K562 (cell line): ENCODE data around the gene OXNAD1. TPM values are rescaled to one million over a fixed set of nuclear protein-coding genes. Genes with fewer than 3 reads are reported as not detected.

ENCODE experiments used
- ATF7 ChIP-seq: fragments of 450-650 bp; IDR thresholded peaks from 2 replicates; pipeline ENCODE4 v1.7.1; 2014; ENCODE audit warnings: mild to moderate bottlenecking, moderate library complexity
- BCOR ChIP-seq: fragments of 450-650 bp; IDR thresholded peaks from 2 replicates; pipeline ENCODE4 v1.6.1; 2016
- CAMTA2 ChIP-seq: fragments of 250-450 bp; sonication (Bioruptor Pico); conservative IDR thresholded peaks from 2 replicates; pipeline ENCODE4 v1.5.1; 2022
- CTBP1 ChIP-seq: fragments of 450-650 bp; IDR thresholded peaks from 2 replicates; pipeline ENCODE4 v1.6.1; 2016; ENCODE audit warnings: borderline replicate concordance
- ETV1 ChIP-seq: fragments of 450-650 bp; conservative IDR thresholded peaks from 2 replicates; pipeline ENCODE4 v1.6.1; 2016; ENCODE audit warnings: missing genetic modification characterization, control low read depth, low read depth, missing compliant biosample characterization
- KAT2B ChIP-seq: IDR thresholded peaks from one replicate; pipeline ENCODE4 v1.6.1; 2012; ENCODE audit warnings: low read depth, mild to moderate bottlenecking, control low read depth, inconsistent platforms, low read length, moderate library complexity
- MTF1 ChIP-seq: fragments of 250-450 bp; sonication (Bioruptor Pico); IDR thresholded peaks from 2 replicates; pipeline ENCODE4 v1.9.0; 2021; ENCODE audit warnings: moderate library complexity, mild to moderate bottlenecking, inconsistent platforms, borderline replicate concordance
- POLR2G ChIP-seq: fragments of 200-400 bp; formaldehyde crosslinking; IDR thresholded peaks from 2 replicates; pipeline ENCODE4 v1.6.1; 2017; ENCODE audit warnings: low read depth, mild to moderate bottlenecking, antibody characterized with exemption, low read length, moderate library complexity
- SMARCA4 ChIP-seq: fragments of 450-650 bp; IDR thresholded peaks from 2 replicates; pipeline ENCODE4 v1.6.1; 2016
- SMC3 ChIP-seq: conservative IDR thresholded peaks from 2 replicates; pipeline ENCODE4 v1.6.1; 2011; ENCODE audit warnings: low read depth, low read length, improper control_type of control experiment; ENCODE audit not compliant: insufficient read depth
- SPI1 ChIP-seq: IDR thresholded peaks from 2 replicates; pipeline ENCODE4 v1.6.1; 2011; ENCODE audit warnings: low read depth, low read length, control low read depth, borderline replicate concordance
- TBL1XR1 ChIP-seq, 2 experiments: IDR thresholded peaks; 2 replicates each; pipeline ENCODE4 v1.6.1; 2012; ENCODE audit warnings: improper control_type of control experiment in 2 of 2, low read length in 2 of 2, mild to moderate bottlenecking in 1 of 2
- ZNF12 ChIP-seq: sonication (generic); formaldehyde crosslinking; IDR thresholded peaks from 2 replicates; pipeline ENCODE4 v1.4.0; 2020; ENCODE audit warnings: mild to moderate bottlenecking, missing genetic modification reagents
- polyA plus RNA-seq, 8 experiments: library from polyadenylated mRNA; depleted of rRNA in 4 of 8; stranded (reverse) in 5 of 8; unstranded in 3 of 8; fragments of >200 nt; fragmentation: Nextera tagmentation in 2 of 8; fragmentation: Illumina TruSeq in 1 of 8; extraction: Ambion mirVana in 2 of 8; extraction: Trizol in 1 of 8; gene quantifications; 2 replicates each; pipeline versions ENCODE4 v1.2.1 to v1.2.3, GENCODE V29; 2011 to 2014; ENCODE audit warnings: inconsistent platforms in 1 of 8, missing spikeins in 1 of 8
- total RNA-seq, 7 experiments: library from RNA; depleted of rRNA in 6 of 7; stranded (reverse); fragments of >200 nt in 6 of 7; fragmentation: Illumina TruSeq in 2 of 7; extraction: Trizol in 2 of 7; gene quantifications; 2 replicates each; pipeline versions ENCODE4 v1.2.1 to v1.2.3, GENCODE V29; 2011 to 2021; ENCODE audit warnings: low replicate concordance in 1 of 7
- TF ChIP-seq, protein P1 (sequence below): fragments of 150-350 bp; IDR thresholded peaks from 2 replicates; pipeline ENCODE4 v1.6.1; 2014; ENCODE audit warnings: low read depth, mild to moderate bottlenecking, low read length, borderline replicate concordance
- TF ChIP-seq, protein P2 (sequence below): fragments of 450-650 bp; IDR thresholded peaks from 2 replicates; pipeline ENCODE4 v1.6.1; 2016; ENCODE audit warnings: low read depth, mild to moderate bottlenecking, moderate library complexity
- TF ChIP-seq, protein P3 (sequence below), 2 experiments: fragments of 450-650 bp; conservative IDR thresholded peaks; 2 replicates each; pipeline ENCODE4 v1.6.1; 2017; ENCODE audit warnings: mild to moderate bottlenecking in 2 of 2, moderate library complexity in 2 of 2
- TF ChIP-seq, protein P4 (sequence below): sonication (generic); formaldehyde crosslinking; IDR thresholded peaks from 2 replicates; pipeline ENCODE4 v1.8.0; 2023; ENCODE audit warnings: mild to moderate bottlenecking, missing genetic modification reagents
- TF ChIP-seq, protein P5 (sequence below): fragments of 200-800 bp; sonication (Bioruptor generic); IDR thresholded peaks from 2 replicates; pipeline ENCODE4 v1.6.1; 2017; ENCODE audit warnings: missing genetic modification characterization, missing compliant biosample characterization

Gene OXNAD1
- total and polyA plus RNA-seq, 9 of the 15 experiments (the other 6 are each of a cell fraction or from before 2014, with no cell fraction given), result 12.8 to 44.4 (median 41.1) TPM

DNA sequence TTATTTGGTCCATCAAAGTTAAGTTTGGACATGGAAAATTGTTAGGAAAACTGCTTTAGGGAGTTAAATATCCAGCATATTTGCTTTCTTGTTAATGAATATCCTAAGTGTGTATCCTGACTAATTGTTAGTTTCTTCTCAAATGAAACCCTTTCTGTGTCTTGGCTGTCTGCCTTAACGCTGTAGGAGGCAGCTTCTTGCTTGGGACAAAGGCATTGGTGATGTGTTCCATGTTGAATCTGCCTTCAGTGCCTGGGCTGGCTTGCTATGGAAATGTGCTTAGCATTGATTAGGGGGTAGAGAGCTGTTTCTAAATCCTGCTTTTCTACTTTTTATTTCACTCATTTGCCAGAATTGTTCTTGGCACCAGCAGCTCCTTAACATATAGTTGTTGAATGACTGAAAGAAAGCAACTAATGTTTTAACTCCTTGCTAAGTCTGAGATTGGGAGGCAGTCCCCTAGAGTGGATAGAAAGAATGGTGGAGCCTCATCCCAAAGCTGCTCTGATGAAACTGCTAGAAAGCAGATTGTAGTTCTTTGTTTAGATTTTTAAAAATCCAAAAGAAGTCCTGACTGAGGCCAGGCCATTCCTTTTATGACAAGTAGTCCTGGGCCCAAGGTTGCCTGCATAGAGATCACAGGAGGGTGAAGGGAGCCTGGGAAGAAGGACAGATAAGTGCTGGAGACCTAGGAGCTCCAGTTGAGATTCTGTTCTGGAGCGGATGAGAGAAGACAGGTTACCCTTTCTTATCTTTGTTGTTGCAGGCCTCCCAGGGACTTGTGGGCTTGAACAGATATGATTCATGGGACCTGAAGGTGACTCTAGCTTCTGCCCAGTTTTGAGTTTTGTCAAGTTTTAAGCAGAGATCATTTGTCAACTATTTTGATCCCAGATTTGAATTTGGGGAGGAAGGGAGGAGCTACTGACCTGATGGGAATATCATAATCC is 39.3 kb downstream of the OXNAD1 start (continued):
- TF ChIP-seq, protein P1, sequence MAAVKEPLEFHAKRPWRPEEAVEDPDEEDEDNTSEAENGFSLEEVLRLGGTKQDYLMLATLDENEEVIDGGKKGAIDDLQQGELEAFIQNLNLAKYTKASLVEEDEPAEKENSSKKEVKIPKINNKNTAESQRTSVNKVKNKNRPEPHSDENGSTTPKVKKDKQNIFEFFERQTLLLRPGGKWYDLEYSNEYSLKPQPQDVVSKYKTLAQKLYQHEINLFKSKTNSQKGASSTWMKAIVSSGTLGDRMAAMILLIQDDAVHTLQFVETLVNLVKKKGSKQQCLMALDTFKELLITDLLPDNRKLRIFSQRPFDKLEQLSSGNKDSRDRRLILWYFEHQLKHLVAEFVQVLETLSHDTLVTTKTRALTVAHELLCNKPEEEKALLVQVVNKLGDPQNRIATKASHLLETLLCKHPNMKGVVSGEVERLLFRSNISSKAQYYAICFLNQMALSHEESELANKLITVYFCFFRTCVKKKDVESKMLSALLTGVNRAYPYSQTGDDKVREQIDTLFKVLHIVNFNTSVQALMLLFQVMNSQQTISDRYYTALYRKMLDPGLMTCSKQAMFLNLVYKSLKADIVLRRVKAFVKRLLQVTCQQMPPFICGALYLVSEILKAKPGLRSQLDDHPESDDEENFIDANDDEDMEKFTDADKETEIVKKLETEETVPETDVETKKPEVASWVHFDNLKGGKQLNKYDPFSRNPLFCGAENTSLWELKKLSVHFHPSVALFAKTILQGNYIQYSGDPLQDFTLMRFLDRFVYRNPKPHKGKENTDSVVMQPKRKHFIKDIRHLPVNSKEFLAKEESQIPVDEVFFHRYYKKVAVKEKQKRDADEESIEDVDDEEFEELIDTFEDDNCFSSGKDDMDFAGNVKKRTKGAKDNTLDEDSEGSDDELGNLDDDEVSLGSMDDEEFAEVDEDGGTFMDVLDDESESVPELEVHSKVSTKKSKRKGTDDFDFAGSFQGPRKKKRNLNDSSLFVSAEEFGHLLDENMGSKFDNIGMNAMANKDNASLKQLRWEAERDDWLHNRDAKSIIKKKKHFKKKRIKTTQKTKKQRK, result no peak
- TF ChIP-seq, protein P2, sequence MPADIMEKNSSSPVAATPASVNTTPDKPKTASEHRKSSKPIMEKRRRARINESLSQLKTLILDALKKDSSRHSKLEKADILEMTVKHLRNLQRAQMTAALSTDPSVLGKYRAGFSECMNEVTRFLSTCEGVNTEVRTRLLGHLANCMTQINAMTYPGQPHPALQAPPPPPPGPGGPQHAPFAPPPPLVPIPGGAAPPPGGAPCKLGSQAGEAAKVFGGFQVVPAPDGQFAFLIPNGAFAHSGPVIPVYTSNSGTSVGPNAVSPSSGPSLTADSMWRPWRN, result peak; percentile 63; the same call in 1 of the 2 replicates
- TF ChIP-seq TBL1XR1 (IDR thresholded peaks at IDR 0.05; ENCODE audit: low read length in 2 of 2), result peak in 1 of 2 experiments; percentile 96; a peak in 3 of 4 replicates
- TF ChIP-seq, protein P3, sequence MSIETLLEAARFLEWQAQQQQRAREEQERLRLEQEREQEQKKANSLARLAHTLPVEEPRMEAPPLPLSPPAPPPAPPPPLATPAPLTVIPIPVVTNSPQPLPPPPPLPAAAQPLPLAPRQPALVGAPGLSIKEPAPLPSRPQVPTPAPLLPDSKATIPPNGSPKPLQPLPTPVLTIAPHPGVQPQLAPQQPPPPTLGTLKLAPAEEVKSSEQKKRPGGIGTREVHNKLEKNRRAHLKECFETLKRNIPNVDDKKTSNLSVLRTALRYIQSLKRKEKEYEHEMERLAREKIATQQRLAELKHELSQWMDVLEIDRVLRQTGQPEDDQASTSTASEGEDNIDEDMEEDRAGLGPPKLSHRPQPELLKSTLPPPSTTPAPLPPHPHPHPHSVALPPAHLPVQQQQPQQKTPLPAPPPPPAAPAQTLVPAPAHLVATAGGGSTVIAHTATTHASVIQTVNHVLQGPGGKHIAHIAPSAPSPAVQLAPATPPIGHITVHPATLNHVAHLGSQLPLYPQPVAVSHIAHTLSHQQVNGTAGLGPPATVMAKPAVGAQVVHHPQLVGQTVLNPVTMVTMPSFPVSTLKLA (conservative IDR thresholded peaks at IDR 0.05), result peak in 1 of 2 experiments; percentile 11; a peak in 1 of 4 replicates
- TF ChIP-seq ZNF12 (CRISPR knock-in tag), result no peak
- no peak for TF ChIP-seq BCOR
- TF ChIP-seq, protein P4, sequence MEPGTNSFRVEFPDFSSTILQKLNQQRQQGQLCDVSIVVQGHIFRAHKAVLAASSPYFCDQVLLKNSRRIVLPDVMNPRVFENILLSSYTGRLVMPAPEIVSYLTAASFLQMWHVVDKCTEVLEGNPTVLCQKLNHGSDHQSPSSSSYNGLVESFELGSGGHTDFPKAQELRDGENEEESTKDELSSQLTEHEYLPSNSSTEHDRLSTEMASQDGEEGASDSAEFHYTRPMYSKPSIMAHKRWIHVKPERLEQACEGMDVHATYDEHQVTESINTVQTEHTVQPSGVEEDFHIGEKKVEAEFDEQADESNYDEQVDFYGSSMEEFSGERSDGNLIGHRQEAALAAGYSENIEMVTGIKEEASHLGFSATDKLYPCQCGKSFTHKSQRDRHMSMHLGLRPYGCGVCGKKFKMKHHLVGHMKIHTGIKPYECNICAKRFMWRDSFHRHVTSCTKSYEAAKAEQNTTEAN, result no peak
- peak; percentile 99 for TF ChIP-seq SMARCA4
- TF ChIP-seq CAMTA2 (CRISPR knock-in tag), result no peak
- TF ChIP-seq CTBP1, result peak; percentile 91
- TF ChIP-seq POLR2G, result no peak
- TF ChIP-seq ATF7, result peak; percentile 71; the same call in 1 of the 2 replicates
- TF ChIP-seq SMC3, result no peak
- TF ChIP-seq ETV1 (tag), result peak; percentile 75
- no peak for TF ChIP-seq MTF1
- no peak for TF ChIP-seq KAT2B
- TF ChIP-seq SPI1, result no peak
- TF ChIP-seq, protein P5, sequence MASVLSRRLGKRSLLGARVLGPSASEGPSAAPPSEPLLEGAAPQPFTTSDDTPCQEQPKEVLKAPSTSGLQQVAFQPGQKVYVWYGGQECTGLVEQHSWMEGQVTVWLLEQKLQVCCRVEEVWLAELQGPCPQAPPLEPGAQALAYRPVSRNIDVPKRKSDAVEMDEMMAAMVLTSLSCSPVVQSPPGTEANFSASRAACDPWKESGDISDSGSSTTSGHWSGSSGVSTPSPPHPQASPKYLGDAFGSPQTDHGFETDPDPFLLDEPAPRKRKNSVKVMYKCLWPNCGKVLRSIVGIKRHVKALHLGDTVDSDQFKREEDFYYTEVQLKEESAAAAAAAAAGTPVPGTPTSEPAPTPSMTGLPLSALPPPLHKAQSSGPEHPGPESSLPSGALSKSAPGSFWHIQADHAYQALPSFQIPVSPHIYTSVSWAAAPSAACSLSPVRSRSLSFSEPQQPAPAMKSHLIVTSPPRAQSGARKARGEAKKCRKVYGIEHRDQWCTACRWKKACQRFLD (CRISPR knock-in tag), result peak; percentile 40; the same call in 1 of the 2 replicates
